GM18499 (cell line): ENCODE measurements around the gene FOXO1.

Source experiments
- ATAC-seq: cut with Tn5 transposase; IDR thresholded peaks from one replicate; pipeline ENCODE4 v1.9.1; 2021; ENCODE audit warnings: moderate number of reproducible peaks; ENCODE audit not compliant: insufficient read depth, unreplicated experiment

Gene FOXO1

GRCh38 chr13:40558656-40559055 is 107.8 kb downstream of the FOXO1 start:
- no peak for ATAC-seq

GRCh38 chr13:40556453-40556852 is 110.0 kb downstream of the FOXO1 start:
- ATAC-seq = no peak

- no peak for ATAC-seq
These were observed 113.1 kb downstream of the FOXO1 start for GRCh38 chr13:40553356-40553755.

GRCh38 chr13:40552895-40553294 is 113.5 kb downstream of the FOXO1 start:
- ATAC-seq = no peak

- ATAC-seq = no peak
These were observed 116.3 kb downstream of the FOXO1 start for GRCh38 chr13:40550130-40550529.

- no peak for ATAC-seq
These were observed 116.8 kb downstream of the FOXO1 start for GRCh38 chr13:40549500-40550094.

GRCh38 chr13:40547591-40548315 is 118.7 kb downstream of the FOXO1 start:
- no peak for ATAC-seq

- no peak for ATAC-seq
These were observed 120.4 kb downstream of the FOXO1 start for GRCh38 chr13:40546047-40546446.

GRCh38 chr13:40540328-40541044 is 126.0 kb downstream of the FOXO1 start:
- no peak for ATAC-seq

GRCh38 chr13:40539576-40540327 is 126.7 kb downstream of the FOXO1 start:
- no peak for ATAC-seq

- no peak for ATAC-seq
These were observed 129.1 kb downstream of the FOXO1 start for GRCh38 chr13:40537146-40537895.

- ATAC-seq = no peak
These were observed 129.9 kb downstream of the FOXO1 start for GRCh38 chr13:40536443-40537113.

GRCh38 chr13:40535345-40535836 is 131.1 kb downstream of the FOXO1 start:
- no peak for ATAC-seq

GRCh38 chr13:40534456-40534855 is 132.0 kb downstream of the FOXO1 start:
- no peak for ATAC-seq

- ATAC-seq = no peak
These were observed 133.4 kb downstream of the FOXO1 start for GRCh38 chr13:40533072-40533471.

GRCh38 chr13:40530961-40531360 is 135.5 kb downstream of the FOXO1 start:
- ATAC-seq = no peak

- no peak for ATAC-seq
These were observed 137.6 kb downstream of the FOXO1 start for GRCh38 chr13:40528881-40529280.

GRCh38 chr13:40527914-40528313 is 138.5 kb downstream of the FOXO1 start:
- ATAC-seq = no peak

- ATAC-seq = no peak
These were observed 144.2 kb downstream of the FOXO1 start for GRCh38 chr13:40522282-40522681.
